NCI-H1694 treated with DMSO at 0.1 percent for 48 hours (cell line): ENCODE measurements around the gene TAF3.

ENCODE experiments used
- DNase-seq: peaks from one replicate; lab custom pipeline; 2025; lab: John Stamatoyannopoulos, UW

Gene TAF3

GRCh38 chr10:7876541-7877127, 58.3 kb downstream of the TAF3 start:
- no peak for DNase-seq

GRCh38 chr10:7881119-7881518, 62.8 kb downstream of the TAF3 start:
- no peak for DNase-seq

- DNase-seq = no peak
These were observed 67.8 kb downstream of the TAF3 start for GRCh38 chr10:7886056-7886455.

- no peak for DNase-seq
These were observed 69.0 kb downstream of the TAF3 start for GRCh38 chr10:7887174-7887816.

GRCh38 chr10:7889947-7890542, 71.7 kb downstream of the TAF3 start:
- no peak for DNase-seq

GRCh38 chr10:7890781-7891180, 72.5 kb downstream of the TAF3 start:
- DNase-seq = no peak

GRCh38 chr10:7891634-7892033, 73.3 kb downstream of the TAF3 start:
- no peak for DNase-seq

- no peak for DNase-seq
These were observed 73.8 kb downstream of the TAF3 start for GRCh38 chr10:7892146-7892545.

- DNase-seq = no peak
These were observed 77.4 kb downstream of the TAF3 start for GRCh38 chr10:7895699-7896090.

- DNase-seq = no peak
These were observed 78.0 kb downstream of the TAF3 start for GRCh38 chr10:7896297-7896696.

GRCh38 chr10:7901256-7901655, 83.0 kb downstream of the TAF3 start:
- DNase-seq = no peak

- DNase-seq = no peak
These were observed 84.1 kb downstream of the TAF3 start for GRCh38 chr10:7902413-7902812.

GRCh38 chr10:7903851-7904250, 85.5 kb downstream of the TAF3 start:
- DNase-seq = no peak

GRCh38 chr10:7906128-7906527, 87.8 kb downstream of the TAF3 start:
- DNase-seq = no peak

- DNase-seq = no peak
These were observed 90.4 kb downstream of the TAF3 start for GRCh38 chr10:7908541-7909210.

GRCh38 chr10:7913126-7913872, 95.0 kb downstream of the TAF3 start:
- DNase-seq = no peak

- DNase-seq = no peak
These were observed 97.7 kb downstream of the TAF3 start for GRCh38 chr10:7915923-7916536.

- DNase-seq = no peak
These were observed 99.4 kb downstream of the TAF3 start for GRCh38 chr10:7917736-7918135.

GRCh38 chr10:7922707-7923106, 104.4 kb downstream of the TAF3 start:
- DNase-seq = no peak

GRCh38 chr10:7928536-7928935, 110.2 kb downstream of the TAF3 start:
- DNase-seq = no peak

GRCh38 chr10:7932301-7933036, 114.2 kb downstream of the TAF3 start:
- no peak for DNase-seq
